Measurements from ENCODE around the gene INO80.

Gene INO80

GRCh38 chr15:40960925-40961324 is 155.2 kb downstream of the INO80 start:
- Histone ChIP-seq H3K4me3 (ENCODE audit: insufficient read depth, low read depth, low read length, poor library complexity, severe bottlenecking) (no peak overlapping the region), H3K36me3 (ENCODE audit: control insufficient read depth, insufficient read depth, low read length) (no peaks in the 10 kb centered on the region), H3K27ac (ENCODE audit: insufficient read depth, low read length, poor library complexity, severe bottlenecking) (no peak overlapping the region), H3K27me3 (replicated peaks; ENCODE audit: control insufficient read depth, insufficient read depth, low read length, poor library complexity, severe bottlenecking) (no peaks in the 10 kb centered on the region), H3K4me1 (ENCODE audit: control insufficient read depth, insufficient read depth, low read length, poor library complexity, severe bottlenecking) (no peaks in the 10 kb centered on the region), H3K9me3 (ENCODE audit: control insufficient read depth, low read length) (no peaks in the 10 kb centered on the region)
- no peak for DNase-seq

DNA sequence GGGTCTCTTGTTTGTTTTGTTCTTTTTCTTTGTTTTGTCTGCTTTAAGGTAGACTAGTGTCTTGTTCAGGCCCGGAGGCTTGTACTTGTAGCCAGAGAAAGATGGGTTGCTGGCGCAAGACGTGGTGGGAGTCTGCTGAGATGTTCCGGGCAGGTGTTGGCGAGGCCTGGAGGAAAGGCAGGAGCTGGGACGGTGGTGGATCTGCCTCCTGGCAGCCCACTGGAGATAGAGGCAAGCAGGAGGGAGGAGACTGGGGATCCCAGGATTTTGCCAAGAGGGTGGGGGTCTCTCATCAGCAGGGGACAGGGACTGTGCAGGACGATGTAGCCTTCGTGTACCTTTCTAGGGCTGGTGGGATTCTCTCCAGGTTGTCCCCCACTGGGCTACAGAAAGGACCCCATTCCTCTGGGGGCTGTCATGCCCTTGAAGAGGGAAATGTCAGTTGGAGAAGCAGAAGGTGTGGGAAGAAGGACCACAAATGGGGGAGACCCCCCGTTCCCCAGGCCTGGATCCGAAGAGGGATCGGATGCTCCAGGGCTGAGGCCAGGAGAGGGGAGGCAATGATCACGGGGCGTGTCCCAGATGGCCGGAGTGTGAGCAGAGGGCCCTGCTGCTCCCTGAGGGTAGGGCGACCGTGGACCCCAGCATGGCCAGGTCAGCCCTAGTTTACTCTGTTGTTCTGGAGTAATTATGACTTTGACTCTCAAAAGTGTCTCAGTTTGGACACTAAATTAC is 155.8 kb downstream of the INO80 start:
- Histone ChIP-seq H3K4me3 (ENCODE audit: insufficient read depth, low read depth, low read length, poor library complexity, severe bottlenecking) (no peak overlapping the region), H3K9me3 (ENCODE audit: control insufficient read depth, low read length) (no peaks in the 10 kb centered on the region), H3K4me1 (ENCODE audit: control insufficient read depth, insufficient read depth, low read length, poor library complexity, severe bottlenecking) (no peaks in the 10 kb centered on the region), H3K27me3 (replicated peaks; ENCODE audit: control insufficient read depth, insufficient read depth, low read length, poor library complexity, severe bottlenecking) (no peaks in the 10 kb centered on the region), H3K36me3 (ENCODE audit: control insufficient read depth, insufficient read depth, low read length) (no peaks in the 10 kb centered on the region), H3K27ac (ENCODE audit: insufficient read depth, low read length, poor library complexity, severe bottlenecking) (no peak overlapping the region)
- DNase-seq: no peak

DNA sequence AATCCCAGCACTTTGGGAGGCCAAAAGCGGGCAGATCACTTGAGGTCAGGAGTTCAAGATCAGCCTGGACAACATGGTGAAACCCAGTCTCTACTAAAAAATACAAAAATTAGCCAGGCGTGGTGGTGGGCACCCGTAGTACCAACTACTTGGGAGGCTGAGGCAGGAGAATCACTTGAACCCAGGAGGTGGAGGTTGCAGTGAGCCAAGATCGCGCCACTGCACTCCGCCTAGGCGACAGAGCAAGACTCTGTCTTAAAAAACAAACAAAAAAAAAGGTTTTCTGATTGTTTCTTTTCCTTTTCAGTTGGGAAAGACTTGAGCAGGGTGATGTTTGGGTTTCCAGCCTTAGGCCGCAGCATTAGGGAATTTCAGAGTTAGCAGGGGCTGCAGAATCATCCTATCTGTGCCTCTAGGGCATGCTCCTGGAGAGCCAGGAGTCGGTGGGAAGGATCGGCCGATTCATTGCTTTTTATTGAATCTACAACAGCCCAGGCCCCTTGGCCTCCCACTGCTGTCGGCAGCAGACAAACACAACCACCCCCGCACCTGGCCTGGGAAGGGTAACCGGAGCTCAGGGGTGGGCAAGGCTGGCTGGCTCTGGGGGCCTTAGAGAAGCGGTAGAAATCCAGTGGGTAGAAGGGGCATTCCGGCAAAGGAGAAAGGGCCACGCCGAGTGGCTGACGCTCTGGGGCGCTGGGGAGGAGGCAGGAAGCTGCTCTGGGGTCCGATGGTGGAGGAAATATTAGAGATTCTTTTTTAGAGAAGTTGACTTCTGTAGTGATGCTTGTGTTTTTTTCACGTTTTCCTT is 156.5 kb downstream of the INO80 start:
- Histone ChIP-seq H3K36me3 (ENCODE audit: control insufficient read depth, insufficient read depth, low read length) (no peaks in the 10 kb centered on the region), H3K27ac (ENCODE audit: insufficient read depth, low read length, poor library complexity, severe bottlenecking) (no peak overlapping the region), H3K4me1 (ENCODE audit: control insufficient read depth, insufficient read depth, low read length, poor library complexity, severe bottlenecking) (no peaks in the 10 kb centered on the region), H3K9me3 (ENCODE audit: control insufficient read depth, low read length) (no peaks in the 10 kb centered on the region), H3K27me3 (replicated peaks; ENCODE audit: control insufficient read depth, insufficient read depth, low read length, poor library complexity, severe bottlenecking) (no peaks in the 10 kb centered on the region), H3K4me3 (ENCODE audit: insufficient read depth, low read depth, low read length, poor library complexity, severe bottlenecking) (no peak overlapping the region)
- no peak for DNase-seq

DNA sequence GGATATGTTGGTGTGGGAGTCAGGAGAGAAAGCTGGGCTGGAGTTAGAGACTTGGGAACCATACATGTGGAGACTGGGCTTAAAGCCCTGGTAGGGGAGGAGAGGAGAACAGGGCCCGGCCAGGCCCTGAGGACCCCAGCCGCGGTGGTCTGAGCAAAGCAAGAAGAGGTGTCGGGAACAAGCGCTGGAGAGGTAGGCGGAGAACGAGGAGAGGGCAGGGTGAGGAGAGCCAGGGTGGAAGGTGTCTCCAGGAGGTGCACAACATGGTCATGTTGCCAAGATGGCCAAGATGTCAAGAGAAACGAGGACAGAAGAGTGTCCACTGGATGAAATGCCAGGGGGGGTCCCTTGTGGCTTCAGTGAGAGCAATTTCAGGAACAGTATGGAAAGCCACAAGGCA is 157.4 kb downstream of the INO80 start:
- Histone ChIP-seq H3K4me1 (ENCODE audit: control insufficient read depth, insufficient read depth, low read length, poor library complexity, severe bottlenecking) (peaks cover 2% of the 10 kb centered on the region), H3K4me3 (ENCODE audit: insufficient read depth, low read depth, low read length, poor library complexity, severe bottlenecking) (no peak overlapping the region), H3K27me3 (replicated peaks; ENCODE audit: control insufficient read depth, insufficient read depth, low read length, poor library complexity, severe bottlenecking) (no peaks in the 10 kb centered on the region), H3K36me3 (ENCODE audit: control insufficient read depth, insufficient read depth, low read length) (no peaks in the 10 kb centered on the region), H3K27ac (ENCODE audit: insufficient read depth, low read length, poor library complexity, severe bottlenecking) (no peak overlapping the region), H3K9me3 (ENCODE audit: control insufficient read depth, low read length) (no peaks in the 10 kb centered on the region)
- no peak for DNase-seq

GRCh38 chr15:40958146-40958545 is 157.9 kb downstream of the INO80 start:
- H3K4me3 ChIP-seq (ENCODE audit: insufficient read depth, low read depth, low read length, poor library complexity, severe bottlenecking): no peak overlapping the region
- no peak for DNase-seq
- no peaks in the 10 kb centered on the region for H3K27me3 ChIP-seq (replicated peaks; ENCODE audit: control insufficient read depth, insufficient read depth, low read length, poor library complexity, severe bottlenecking)
- peaks cover 5% of the 10 kb centered on the region for H3K4me1 ChIP-seq (ENCODE audit: control insufficient read depth, insufficient read depth, low read length, poor library complexity, severe bottlenecking)
- no peak overlapping the region for H3K27ac ChIP-seq (ENCODE audit: insufficient read depth, low read length, poor library complexity, severe bottlenecking)
- no peaks in the 10 kb centered on the region for H3K9me3 ChIP-seq (ENCODE audit: control insufficient read depth, low read length)
- no peaks in the 10 kb centered on the region for H3K36me3 ChIP-seq (ENCODE audit: control insufficient read depth, insufficient read depth, low read length)

GRCh38 chr15:40957581-40958051 is 158.5 kb downstream of the INO80 start:
- Histone ChIP-seq H3K27me3 (replicated peaks; ENCODE audit: control insufficient read depth, insufficient read depth, low read length, poor library complexity, severe bottlenecking) (no peaks in the 10 kb centered on the region), H3K4me3 (ENCODE audit: insufficient read depth, low read depth, low read length, poor library complexity, severe bottlenecking) (no peak overlapping the region), H3K36me3 (ENCODE audit: control insufficient read depth, insufficient read depth, low read length) (no peaks in the 10 kb centered on the region), H3K27ac (ENCODE audit: insufficient read depth, low read length, poor library complexity, severe bottlenecking) (no peak overlapping the region), H3K9me3 (ENCODE audit: control insufficient read depth, low read length) (no peaks in the 10 kb centered on the region), H3K4me1 (ENCODE audit: control insufficient read depth, insufficient read depth, low read length, poor library complexity, severe bottlenecking) (peaks cover 9% of the 10 kb centered on the region)
- no peak for DNase-seq

- Histone ChIP-seq H3K4me1 (ENCODE audit: control insufficient read depth, insufficient read depth, low read length, poor library complexity, severe bottlenecking) (peaks cover 11% of the 10 kb centered on the region), H3K9me3 (ENCODE audit: control insufficient read depth, low read length) (no peaks in the 10 kb centered on the region), H3K27me3 (replicated peaks; ENCODE audit: control insufficient read depth, insufficient read depth, low read length, poor library complexity, severe bottlenecking) (no peaks in the 10 kb centered on the region)
Observed at GRCh38 chr15:40957041-40957555, 159.0 kb downstream of the INO80 start.

GRCh38 chr15:40956541-40956982 is 159.5 kb downstream of the INO80 start:
- Histone ChIP-seq H3K4me1 (ENCODE audit: control insufficient read depth, insufficient read depth, low read length, poor library complexity, severe bottlenecking) (peaks cover 11% of the 10 kb centered on the region), H3K4me3 (ENCODE audit: insufficient read depth, low read depth, low read length, poor library complexity, severe bottlenecking) (no peak overlapping the region)

More at GRCh38 chr15:40957041-40957555, 159.0 kb downstream of the INO80 start:
- Histone ChIP-seq H3K4me3 (ENCODE audit: insufficient read depth, low read depth, low read length, poor library complexity, severe bottlenecking) (no peak overlapping the region), H3K27ac (ENCODE audit: insufficient read depth, low read length, poor library complexity, severe bottlenecking) (no peak overlapping the region), H3K36me3 (ENCODE audit: control insufficient read depth, insufficient read depth, low read length) (no peaks in the 10 kb centered on the region)
- no peak for DNase-seq

GRCh38 chr15:40955930-40956540 is 160.0 kb downstream of the INO80 start:
- no peak overlapping the region for H3K4me3 ChIP-seq (ENCODE audit: insufficient read depth, low read depth, low read length, poor library complexity, severe bottlenecking)

More at GRCh38 chr15:40956541-40956982, 159.5 kb downstream of the INO80 start:
- Histone ChIP-seq H3K36me3 (ENCODE audit: control insufficient read depth, insufficient read depth, low read length) (no peaks in the 10 kb centered on the region), H3K27ac (ENCODE audit: insufficient read depth, low read length, poor library complexity, severe bottlenecking) (no peak overlapping the region), H3K9me3 (ENCODE audit: control insufficient read depth, low read length) (no peaks in the 10 kb centered on the region), H3K27me3 (replicated peaks; ENCODE audit: control insufficient read depth, insufficient read depth, low read length, poor library complexity, severe bottlenecking) (no peaks in the 10 kb centered on the region)
- DNase-seq: no peak

More at GRCh38 chr15:40955930-40956540, 160.0 kb downstream of the INO80 start:
- H3K4me1 ChIP-seq (ENCODE audit: control insufficient read depth, insufficient read depth, low read length, poor library complexity, severe bottlenecking): peaks cover 11% of the 10 kb centered on the region
- no peaks in the 10 kb centered on the region for H3K9me3 ChIP-seq (ENCODE audit: control insufficient read depth, low read length)
- H3K27me3 ChIP-seq (replicated peaks; ENCODE audit: control insufficient read depth, insufficient read depth, low read length, poor library complexity, severe bottlenecking): no peaks in the 10 kb centered on the region
- H3K36me3 ChIP-seq (ENCODE audit: control insufficient read depth, insufficient read depth, low read length): no peaks in the 10 kb centered on the region
- DNase-seq: no peak
- no peak overlapping the region for H3K27ac ChIP-seq (ENCODE audit: insufficient read depth, low read length, poor library complexity, severe bottlenecking)

All from effector memory CD4-positive, alpha-beta T cell (primary cell).